Endothelial cell of umbilical vein (primary cell): Measurements from ENCODE around the gene FBXO11. TPM values are rescaled to one million over a fixed set of nuclear protein-coding genes. Genes with fewer than 3 reads are reported as not detected.

Source experiments
- BruUV-seq: library from RNA; stranded (reverse); fragments of 400-500 nt; replicated peaks from 2 replicates; lab custom pipeline; 2021; lab: Mats Ljungman, UMichigan
- CTCF ChIA-PET: fragments of 300-600, 350-600 bp; sonication (Branson Sonifier 250); formaldehyde crosslinking; loops from one replicate; lab custom pipeline; 2021; ENCODE audit warnings: antibody characterized with exemption, inconsistent platforms; lab: Charles Lee
- POLR2A ChIA-PET: fragments of 300-600, 350-600 bp; sonication (Branson Sonifier 250); formaldehyde crosslinking; loops from one replicate; lab custom pipeline; 2021; ENCODE audit warnings: antibody characterized with exemption, inconsistent platforms; lab: Charles Lee
- DNase-seq: peaks from one replicate; pipeline ENCODE4 v3.0.0-alpha.2; 2011; ENCODE audit warnings: low read depth, low spot score
- FAIRE-seq: peaks from 2 replicates; lab custom pipeline; 2011; peaks lifted over from hg19 to GRCh38; lab: Jason Lieb, UNC
- H2AFZ ChIP-seq: 2 replicates; pipeline ENCODE4 v1.6.0; 2012; ENCODE audit warnings: low read depth, low read length, control low read depth, inconsistent platforms
- H3K27ac ChIP-seq: 2 replicates; pipeline ENCODE4 v1.5.1; 2011; ENCODE audit warnings: low read depth, mild to moderate bottlenecking, control low read depth, low read length, moderate library complexity; ENCODE audit not compliant: insufficient read depth
- H3K27me3 ChIP-seq, 2 experiments: 2 replicates each; pipeline versions ENCODE4 v1.6.0 to v1.6.1; 2011; ENCODE audit warnings: low read length in 2 of 2, mixed read lengths in 1 of 2; ENCODE audit not compliant: control insufficient read depth in 2 of 2, insufficient read depth in 2 of 2
- H3K36me3 ChIP-seq, 2 experiments: 2 replicates in 1 of 2; 3 replicates in 1 of 2; pipeline ENCODE4 v1.5.1; 2011; ENCODE audit warnings: low read length in 2 of 2, mild to moderate bottlenecking in 1 of 2, moderate library complexity in 1 of 2; ENCODE audit not compliant: control insufficient read depth in 2 of 2, insufficient read depth in 2 of 2; ENCODE audit errors: extremely low read depth in 1 of 2
- H3K4me1 ChIP-seq: 3 replicates; pipeline ENCODE4 v1.5.1; 2011; ENCODE audit warnings: mild to moderate bottlenecking, low read length; ENCODE audit not compliant: control insufficient read depth, insufficient read depth; ENCODE audit errors: extremely low read depth
- H3K4me2 ChIP-seq: 2 replicates; pipeline ENCODE4 v1.6.1; 2011; ENCODE audit warnings: low read length, control low read depth, mixed read lengths; ENCODE audit not compliant: insufficient read depth
- H3K4me3 ChIP-seq, 3 experiments: fragments of 200-600 bp in 1 of 3; sonication (generic), shearing (Covaris generic) in 1 of 3; replicated peaks in 1 of 3; 2 replicates each; pipeline ENCODE4 v1.5.1; 2011 to 2016; ENCODE audit warnings: control low read depth in 3 of 3, low read length in 3 of 3, mild to moderate bottlenecking in 2 of 3, inconsistent platforms in 1 of 3, low read depth in 1 of 3, moderate library complexity in 1 of 3; ENCODE audit not compliant: insufficient read depth in 1 of 3
- H3K79me2 ChIP-seq: 2 replicates; pipeline ENCODE4 v1.6.0; 2012; ENCODE audit warnings: low read length, inconsistent platforms; ENCODE audit not compliant: control insufficient read depth, insufficient read depth
- H3K9ac ChIP-seq: replicated peaks from 2 replicates; pipeline ENCODE3; 2011; ENCODE audit warnings: low read length, control low read depth; ENCODE audit not compliant: insufficient read depth; ENCODE audit errors: extremely low read depth
- H3K9me1 ChIP-seq: replicated peaks from 3 replicates; pipeline ENCODE4 v1.6.0; 2011; ENCODE audit warnings: mild to moderate bottlenecking, low read length; ENCODE audit not compliant: control insufficient read depth, insufficient read depth; ENCODE audit errors: extremely low read depth
- H3K9me3 ChIP-seq: replicated peaks from 2 replicates; pipeline ENCODE4 v1.5.1; 2012; ENCODE audit warnings: low read length, inconsistent platforms; ENCODE audit not compliant: control insufficient read depth, insufficient read depth
- H4K20me1 ChIP-seq: replicated peaks from 2 replicates; pipeline ENCODE3; 2011; ENCODE audit warnings: mild to moderate bottlenecking, low read length; ENCODE audit not compliant: control insufficient read depth, insufficient read depth; ENCODE audit errors: extremely low read depth
- EZH2 ChIP-seq: IDR thresholded peaks from 2 replicates; pipeline ENCODE4 v1.6.1; 2012; ENCODE audit warnings: borderline replicate concordance, low read depth, mild to moderate bottlenecking, moderate library complexity, low read length, inconsistent platforms; ENCODE audit not compliant: severe bottlenecking
- FOS ChIP-seq: IDR thresholded peaks from 2 replicates; pipeline ENCODE4 v1.6.1; 2011; ENCODE audit warnings: mild to moderate bottlenecking, low read length, moderate library complexity, borderline replicate concordance; ENCODE audit not compliant: insufficient read depth
- GATA2 ChIP-seq: IDR thresholded peaks from 2 replicates; pipeline ENCODE4 v1.7.0; 2011; ENCODE audit warnings: low read depth, mild to moderate bottlenecking, moderate library complexity, mixed read lengths, low read length; ENCODE audit not compliant: insufficient read length, insufficient read depth
- JUN ChIP-seq: IDR thresholded peaks from 2 replicates; pipeline ENCODE4 v1.6.1; 2011; ENCODE audit warnings: borderline replicate concordance, low read depth; ENCODE audit not compliant: insufficient read length, insufficient read depth
- MYC ChIP-seq: IDR thresholded peaks from one replicate; pipeline ENCODE4 v1.6.1; 2011; ENCODE audit warnings: mild to moderate bottlenecking, low read depth, low read length
- POLR2A ChIP-seq: IDR thresholded peaks from 2 replicates; pipeline ENCODE4 v1.6.1; 2012; ENCODE audit warnings: low read depth, mild to moderate bottlenecking, control low read depth, low read length
- POLR2AphosphoS5 ChIP-seq: IDR thresholded peaks from 2 replicates; pipeline ENCODE4 v1.6.1; 2012; ENCODE audit warnings: low read depth, mild to moderate bottlenecking, control low read depth, low read length, moderate library complexity; ENCODE audit not compliant: insufficient read depth
- dilution Hi-C: fragments of 300-500 bp; cut with MboI; formaldehyde crosslinking; loops from one replicate; pipeline ENCODE4 v1.15.0; 2019; ENCODE audit warnings: low sequenced_read_pairs; ENCODE audit not compliant: extremely low pct_ligation_motif_present
- intact Hi-C: fragments of 100-400 bp; cut with micrococcal nuclease; formaldehyde crosslinking; loops from one replicate; pipeline ENCODE4 v1.10.0; 2022
- polyA plus RNA-seq, 4 experiments: library from polyadenylated mRNA; depleted of rRNA in 3 of 4; stranded (reverse) in 3 of 4; unstranded in 1 of 4; fragments of >200 nt; gene quantifications; 2 replicates each; pipeline versions ENCODE4 v1.2.1 to v1.2.3, GENCODE V29; 2011 to 2012; ENCODE audit warnings: missing spikeins in 1 of 4
- total RNA-seq: library from RNA; stranded (reverse); gene quantifications from 2 replicates; pipeline ENCODE4 v1.2.3, GENCODE V29; 2021
- TF ChIP-seq, protein P1 (sequence below), 2 donors: IDR thresholded peaks; 1 replicate in 1 of 2; 2 replicates in 1 of 2; pipeline ENCODE4 v1.5.1; 2011; ENCODE audit warnings: low read length in 2 of 2, mild to moderate bottlenecking in 2 of 2, moderate library complexity in 2 of 2, control low read depth in 1 of 2, inconsistent platforms in 1 of 2, low read depth in 1 of 2; ENCODE audit not compliant: insufficient read depth in 1 of 2; ENCODE audit errors: extremely low read depth in 1 of 2
- TF ChIP-seq, protein P2 (sequence below): IDR thresholded peaks from 2 replicates; pipeline ENCODE4 v1.6.1; 2011; ENCODE audit not compliant: insufficient read depth, insufficient read length

Gene FBXO11
- total and polyA plus RNA-seq, 2 donors (not counting 3 experiments of a cell fraction or from before 2014, with no cell fraction given), result 23.4 to 59.6 TPM

DNA sequence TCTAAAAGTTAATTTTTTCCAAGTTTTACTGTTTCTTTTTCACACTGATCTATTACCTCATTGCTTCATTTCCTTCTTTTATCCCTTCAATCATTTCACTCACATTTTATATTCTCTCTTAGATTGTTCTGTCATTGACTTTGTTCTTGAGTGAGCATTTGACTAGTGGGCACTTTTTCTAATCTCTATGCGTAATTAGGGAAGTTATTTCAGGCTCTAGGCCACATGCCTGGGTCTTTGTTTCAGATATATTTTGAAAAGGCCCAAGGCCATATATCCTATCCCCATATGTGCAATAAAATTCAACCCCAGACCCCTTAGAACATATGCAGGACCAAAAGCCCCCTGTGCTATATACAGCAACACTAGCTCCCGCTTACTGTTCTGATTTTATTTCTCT lies 62.1 kb downstream of the FBXO11 start:
- ChIA-PET CTCF (no interaction called here), POLR2A (no interaction called here)
- no peak for FAIRE-seq
- Histone ChIP-seq H3K9me1 (no peaks in the 10 kb centered on the region), H4K20me1 (no peaks in the 10 kb centered on the region), H3K4me3 (no peak overlapping the region), H3K27me3 (no peaks in the 10 kb centered on the region), H3K27ac (no peak overlapping the region), H3K79me2 (peaks cover 79% of the 10 kb centered on the region), H3K4me2 (no peak overlapping the region), H2AFZ (no peak overlapping the region), H3K4me1 (no peaks in the 10 kb centered on the region), H3K9ac (no peak overlapping the region), H3K36me3 (peaks cover 0 to 4% of the 10 kb centered on the region in 2 experiments), H3K9me3 (no peaks in the 10 kb centered on the region)
- no TSS peak for BruUV-seq
- TF ChIP-seq FOS (no peak), MYC (no peak), EZH2 (no peak), JUN (no peak), POLR2AphosphoS5 (no peak), GATA2 (no peak), POLR2A (no peak)
- TF ChIP-seq, protein P1, sequence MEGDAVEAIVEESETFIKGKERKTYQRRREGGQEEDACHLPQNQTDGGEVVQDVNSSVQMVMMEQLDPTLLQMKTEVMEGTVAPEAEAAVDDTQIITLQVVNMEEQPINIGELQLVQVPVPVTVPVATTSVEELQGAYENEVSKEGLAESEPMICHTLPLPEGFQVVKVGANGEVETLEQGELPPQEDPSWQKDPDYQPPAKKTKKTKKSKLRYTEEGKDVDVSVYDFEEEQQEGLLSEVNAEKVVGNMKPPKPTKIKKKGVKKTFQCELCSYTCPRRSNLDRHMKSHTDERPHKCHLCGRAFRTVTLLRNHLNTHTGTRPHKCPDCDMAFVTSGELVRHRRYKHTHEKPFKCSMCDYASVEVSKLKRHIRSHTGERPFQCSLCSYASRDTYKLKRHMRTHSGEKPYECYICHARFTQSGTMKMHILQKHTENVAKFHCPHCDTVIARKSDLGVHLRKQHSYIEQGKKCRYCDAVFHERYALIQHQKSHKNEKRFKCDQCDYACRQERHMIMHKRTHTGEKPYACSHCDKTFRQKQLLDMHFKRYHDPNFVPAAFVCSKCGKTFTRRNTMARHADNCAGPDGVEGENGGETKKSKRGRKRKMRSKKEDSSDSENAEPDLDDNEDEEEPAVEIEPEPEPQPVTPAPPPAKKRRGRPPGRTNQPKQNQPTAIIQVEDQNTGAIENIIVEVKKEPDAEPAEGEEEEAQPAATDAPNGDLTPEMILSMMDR (IDR thresholded peaks at IDR 0.05; ENCODE audit: extremely low read depth in 1 of 2, insufficient read depth in 1 of 2, low read depth in 1 of 2, low read length in 2 of 2), result no peak
- TF ChIP-seq, protein P2, sequence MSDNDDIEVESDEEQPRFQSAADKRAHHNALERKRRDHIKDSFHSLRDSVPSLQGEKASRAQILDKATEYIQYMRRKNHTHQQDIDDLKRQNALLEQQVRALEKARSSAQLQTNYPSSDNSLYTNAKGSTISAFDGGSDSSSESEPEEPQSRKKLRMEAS, result no peak
- intact Hi-C loops (no loop called here), dilution Hi-C loops (no loop called here)
- DNase-seq, result no peak
